Left renal pelvis (tissue), 4 donors: ENCODE measurements around the gene ZMIZ1. TPM values are rescaled to one million over a fixed set of nuclear protein-coding genes. Genes with fewer than 3 reads are reported as not detected.

Experiments
- DNase-seq, 4 donors: peaks; one replicate each; pipeline ENCODE4 v3.0.0-alpha.2; 2013; ENCODE audit warnings: low read depth in 4 of 4, low spot score in 3 of 4
- polyA plus RNA-seq, 4 donors: library from polyadenylated mRNA; unstranded; fragments of 120-200 nt; gene quantifications; one replicate each; pipeline ENCODE4 v1.2.1, GENCODE V29; 2013; ENCODE audit not compliant: insufficient read length in 4 of 4

Gene ZMIZ1
- polyA plus RNA-seq, 4 donors = 72.7 to 108 (median 72.8) TPM

DNA sequence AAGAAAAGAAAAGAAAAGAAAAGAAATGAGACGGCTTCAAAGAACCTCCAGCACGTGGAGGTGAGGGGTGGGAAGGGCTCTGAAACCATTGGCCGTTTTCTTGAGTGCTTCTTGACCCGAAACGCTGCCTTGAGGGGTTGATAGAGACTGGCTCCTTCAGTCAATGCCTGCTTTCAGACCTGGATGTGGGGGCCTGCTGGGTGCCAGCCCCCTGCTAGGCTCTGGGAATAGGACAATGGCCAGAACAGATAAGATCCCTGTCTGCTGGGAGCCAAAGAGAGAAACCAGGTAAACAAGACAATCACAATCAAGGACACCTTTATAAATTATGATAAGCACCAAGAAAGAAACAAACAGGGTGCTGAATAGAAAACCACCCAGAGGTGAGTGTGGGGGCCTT is 27.7 kb downstream of the ZMIZ1 start:
- no peak for DNase-seq

DNA sequence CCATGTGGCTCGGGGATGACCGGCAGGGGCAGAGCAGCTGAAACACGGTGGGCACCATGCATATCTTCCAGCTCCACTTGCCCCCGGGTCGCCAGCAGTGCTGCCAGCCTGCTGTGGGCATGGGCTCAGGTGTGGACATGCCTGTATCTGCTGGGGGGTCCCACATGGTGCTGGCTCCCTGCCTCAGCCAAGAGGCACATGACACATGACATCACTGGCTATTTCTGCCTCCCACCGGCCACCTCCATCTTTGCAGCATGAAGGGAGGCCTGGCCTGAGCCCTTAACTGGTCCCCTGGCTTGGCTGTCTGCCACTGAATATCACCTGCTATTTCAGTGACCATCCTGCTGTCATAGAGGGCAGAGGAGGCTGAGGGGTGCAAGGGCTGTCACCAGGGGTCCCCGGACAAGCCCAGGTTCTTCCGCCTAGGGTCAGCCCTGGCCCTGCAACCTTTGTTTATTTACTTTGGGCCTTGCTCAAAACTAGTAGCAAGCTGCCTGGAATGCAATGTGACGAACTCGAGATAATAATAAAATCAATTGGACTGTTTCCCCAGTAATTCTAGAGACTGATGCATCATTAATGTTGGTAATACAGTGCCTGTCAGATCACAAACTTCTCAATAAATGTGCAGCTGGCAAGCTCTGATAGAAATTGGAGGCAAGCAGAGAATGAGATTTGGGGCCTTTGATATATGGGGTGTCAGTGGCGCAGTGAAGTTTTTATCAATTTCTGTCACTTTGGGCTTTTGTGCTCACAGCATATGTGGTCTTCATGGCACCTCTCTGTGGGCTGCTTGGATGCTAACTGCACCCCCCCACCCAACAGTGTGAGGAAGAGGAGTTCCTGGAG is 28.5 kb downstream of the ZMIZ1 start:
- DNase-seq = no peak

DNA sequence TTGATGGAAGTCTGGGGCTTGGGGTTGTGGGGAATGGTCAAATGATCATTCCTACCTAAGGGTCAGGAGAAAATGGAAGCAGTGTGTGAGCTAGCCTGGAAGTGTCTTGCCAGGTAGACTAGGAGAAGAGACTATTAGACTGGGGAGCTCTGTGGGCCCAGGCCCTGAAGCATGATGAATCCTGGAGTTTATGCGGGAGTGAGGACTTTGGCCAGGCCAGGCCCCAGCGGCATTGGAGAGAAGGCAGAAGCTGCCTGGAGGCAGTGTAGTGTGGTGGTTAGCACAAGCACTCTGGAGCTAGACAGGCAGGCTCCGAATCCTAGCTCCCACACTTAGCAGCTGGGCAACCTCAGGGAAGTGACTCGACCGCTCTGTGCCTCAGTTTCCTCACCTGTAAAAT is 29.3 kb downstream of the ZMIZ1 start:
- DNase-seq = no peak

DNA sequence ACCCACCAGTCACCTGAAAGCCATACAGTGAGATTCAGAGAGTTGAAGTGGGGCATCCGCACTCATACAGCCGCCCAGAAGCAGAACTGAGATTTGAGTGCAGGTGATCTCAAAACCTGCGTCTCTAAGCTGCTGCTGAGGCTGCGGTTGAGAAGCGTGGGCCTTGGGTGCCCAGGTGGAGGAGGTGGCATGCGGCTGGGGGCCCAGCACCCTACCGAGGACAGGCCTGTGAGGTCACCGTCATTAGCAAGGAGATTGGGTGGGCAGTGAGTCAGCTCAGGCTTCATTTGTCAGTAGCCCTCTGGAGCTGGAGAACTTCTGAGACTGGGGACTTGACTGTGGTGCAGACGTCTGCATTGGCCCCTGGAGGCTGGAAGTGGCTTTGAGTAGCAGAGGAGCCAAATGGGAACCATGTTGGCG is 29.8 kb downstream of the ZMIZ1 start:
- no peak for DNase-seq

DNA sequence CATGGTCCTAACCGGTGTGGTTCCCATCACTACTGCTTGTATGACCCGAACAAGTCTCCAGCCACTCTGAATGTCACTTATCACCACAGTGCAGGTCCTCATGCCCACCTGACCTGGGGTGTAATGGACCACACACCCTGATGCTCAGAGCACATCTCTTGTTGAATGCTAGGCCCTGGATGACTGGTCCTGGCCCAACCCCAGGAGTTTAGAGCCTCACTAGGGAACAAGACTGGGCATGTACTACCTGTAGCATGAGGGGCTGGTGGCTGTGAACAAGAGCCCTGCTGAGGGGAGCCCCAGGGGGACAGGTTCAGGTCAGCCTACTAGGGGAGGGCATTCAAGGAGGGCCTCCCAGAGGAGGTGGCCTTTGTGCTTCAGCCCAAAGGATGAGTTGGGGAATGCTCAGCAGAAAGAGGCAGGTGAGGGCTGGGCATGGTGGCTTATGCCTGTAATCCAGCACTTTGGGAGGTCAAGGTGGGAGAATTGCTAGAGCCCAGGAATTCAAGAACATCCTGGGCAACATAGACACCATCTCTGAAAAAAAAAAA is 31.2 kb downstream of the ZMIZ1 start:
- no peak for DNase-seq

DNA sequence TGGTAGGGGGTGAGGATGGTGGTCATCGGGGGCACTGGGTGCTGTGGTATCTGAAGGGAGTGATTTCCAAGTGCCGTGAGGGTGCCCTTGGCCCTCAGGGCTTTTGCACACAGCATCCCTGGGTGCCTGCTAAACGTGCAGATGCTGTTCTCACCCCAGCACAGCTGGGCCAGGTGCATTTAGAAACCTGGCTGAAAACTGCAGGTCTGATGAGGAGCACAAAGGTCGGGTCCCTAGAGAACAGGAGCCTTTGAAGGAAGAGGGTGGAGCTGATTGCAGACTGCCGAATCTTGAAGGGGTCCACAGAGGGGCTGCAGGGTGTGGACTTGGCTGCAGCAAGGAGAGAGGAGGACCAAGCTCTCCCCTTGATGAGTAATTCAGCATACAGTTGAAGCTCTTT is 32.0 kb downstream of the ZMIZ1 start:
- DNase-seq = no peak

DNA sequence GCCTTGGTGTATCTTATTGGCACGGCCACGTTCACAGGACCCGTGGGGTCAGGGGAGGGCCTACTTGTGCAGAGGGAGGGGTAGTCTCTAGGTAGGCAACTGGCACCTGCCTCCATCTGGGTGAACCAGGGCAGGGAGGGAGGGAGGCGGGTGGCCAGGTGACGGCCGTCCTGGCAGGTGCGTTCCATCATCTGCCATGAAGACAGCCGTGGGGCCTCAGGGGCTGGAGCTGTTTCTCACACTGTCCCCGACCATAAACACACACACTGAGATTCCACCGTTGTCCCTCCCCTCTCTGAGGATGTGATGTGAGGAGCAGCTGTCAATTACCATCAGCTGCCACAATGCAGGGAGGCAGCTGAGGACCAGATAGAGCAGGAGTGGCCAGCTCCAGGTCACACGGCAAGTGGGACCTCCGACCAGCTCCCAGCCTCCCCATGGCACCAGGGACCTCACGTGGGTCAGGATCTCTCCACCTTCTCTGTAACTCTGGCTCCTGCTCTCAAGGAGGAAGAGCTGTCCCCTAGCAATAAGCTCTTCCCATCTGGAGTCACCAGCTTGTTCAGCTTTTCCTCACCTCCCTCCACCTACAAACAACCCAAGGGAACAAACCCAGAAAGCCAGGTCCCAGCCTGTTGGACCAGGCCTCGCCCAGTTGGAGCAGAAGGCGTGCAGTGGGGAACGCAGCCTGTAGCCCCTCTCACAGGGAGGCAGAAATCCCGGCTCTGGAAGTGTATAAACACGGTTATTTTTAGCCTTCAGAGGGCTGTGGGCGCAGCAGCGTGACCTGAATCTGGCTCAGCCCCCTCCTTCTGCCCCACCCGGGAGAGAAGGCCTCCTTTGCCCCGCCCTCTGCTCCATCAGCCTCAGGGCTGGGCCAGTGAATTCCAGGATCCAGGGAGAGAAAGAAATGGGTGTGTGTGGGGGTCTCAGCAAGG is 33.1 kb downstream of the ZMIZ1 start:
- peak in 3 of 4 donors; percentile 70 to 74 (median 71) for DNase-seq

DNA sequence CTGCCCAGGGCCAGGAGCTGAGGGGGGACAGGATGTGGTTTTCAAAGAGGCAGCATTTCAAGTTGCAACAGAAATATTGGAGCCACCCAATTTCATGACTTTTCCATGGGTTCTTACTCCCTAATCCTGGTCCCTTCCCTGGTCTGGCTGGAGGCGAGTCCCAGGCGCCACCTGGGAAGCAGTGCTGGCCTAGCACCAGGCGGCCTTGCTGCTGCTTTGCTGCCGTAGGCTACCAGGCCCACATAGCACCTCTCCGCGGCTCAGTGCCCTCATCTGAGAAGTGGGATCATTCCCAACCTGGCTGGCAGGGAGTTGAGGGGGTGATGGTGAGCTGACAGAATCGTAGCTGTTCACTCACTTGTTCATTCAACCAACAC is 33.7 kb downstream of the ZMIZ1 start:
- DNase-seq = no peak

DNA sequence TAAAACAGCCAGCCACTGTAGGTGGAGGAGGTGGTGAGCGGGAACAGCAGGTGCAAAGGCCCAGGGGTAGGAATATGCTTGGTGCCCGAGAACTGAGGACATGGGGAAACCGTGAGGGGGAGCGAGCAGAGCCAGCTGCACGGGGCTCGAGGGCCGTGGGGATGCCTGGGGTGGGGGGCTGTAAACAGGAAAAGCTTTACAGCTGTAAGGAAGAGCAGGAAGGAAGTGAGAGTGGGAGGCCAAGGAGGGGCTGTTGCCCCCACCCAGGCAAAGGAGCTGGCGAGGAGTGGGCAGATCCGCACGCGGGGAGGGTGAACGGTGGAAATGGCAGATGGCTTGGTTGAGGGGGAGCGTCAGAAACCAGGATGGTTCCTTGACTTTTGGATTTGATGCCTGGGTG is 34.4 kb downstream of the ZMIZ1 start:
- no peak for DNase-seq

DNA sequence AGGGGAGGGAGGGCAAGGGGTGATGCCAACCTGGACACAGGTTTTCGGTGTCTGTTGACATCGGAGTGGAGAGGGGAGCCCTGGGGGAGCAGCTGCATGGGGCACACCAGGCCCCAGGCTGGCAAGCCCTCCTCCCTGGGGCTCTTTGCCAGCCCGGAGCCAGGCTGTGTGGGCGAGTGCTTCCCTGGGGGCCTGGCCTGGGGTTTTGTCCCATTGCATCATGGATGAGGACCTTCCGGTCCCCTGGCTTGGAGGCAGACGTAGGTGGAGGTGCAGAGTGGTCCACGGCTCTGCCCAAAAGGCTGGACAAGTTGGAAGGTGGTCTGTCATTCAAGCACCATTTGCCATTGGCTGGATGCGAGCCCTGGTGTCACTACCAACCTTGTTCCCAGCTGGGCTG is 34.8 kb downstream of the ZMIZ1 start:
- DNase-seq = no peak

DNA sequence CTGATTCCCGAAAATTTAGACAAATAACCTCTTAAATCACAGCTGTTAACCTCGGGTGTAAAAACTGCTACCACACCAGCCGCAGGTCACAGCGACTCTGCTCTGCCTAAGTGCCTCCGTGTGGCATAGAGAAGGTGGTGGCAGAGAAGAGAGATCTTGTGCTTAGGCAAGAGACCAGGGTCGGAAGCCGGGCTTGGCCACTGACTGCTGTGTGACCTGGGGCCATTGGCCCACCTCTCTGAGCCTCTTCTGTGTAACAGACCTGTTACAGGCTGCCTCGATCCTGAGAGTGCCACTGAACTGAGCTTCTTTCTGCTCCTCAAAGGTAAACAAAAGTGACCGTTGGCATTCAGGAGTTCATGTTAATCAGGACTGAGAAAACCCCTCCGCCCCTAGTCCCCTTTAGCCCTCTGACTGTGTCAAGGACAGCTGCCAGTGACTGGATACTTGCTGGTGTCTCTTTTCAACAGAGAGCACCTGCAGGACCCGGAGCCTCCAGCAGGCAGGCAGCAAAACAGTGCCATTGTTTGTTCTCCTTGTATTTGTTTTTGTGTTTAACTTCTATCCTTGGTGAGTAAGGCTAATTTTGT is 36.5 kb downstream of the ZMIZ1 start:
- DNase-seq = no peak

DNA sequence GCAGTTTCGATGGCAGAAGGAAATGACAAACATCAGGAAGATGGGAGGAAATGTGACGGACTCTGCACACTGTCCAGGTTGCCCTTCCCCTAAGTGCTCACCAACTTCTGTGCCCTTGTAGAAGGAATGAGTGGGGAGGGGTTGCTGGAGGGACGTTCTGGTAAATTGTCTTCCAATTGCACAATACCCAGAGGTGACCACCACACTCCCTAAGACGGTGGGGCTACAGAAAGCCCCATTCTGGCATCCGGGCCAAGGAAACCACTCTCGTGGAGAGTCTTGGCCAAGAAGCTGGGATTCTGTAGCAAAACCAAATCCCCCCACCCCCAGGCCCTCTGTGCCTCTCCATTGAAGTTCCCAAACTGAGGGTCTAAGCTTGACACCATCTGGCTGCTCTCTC is 37.1 kb downstream of the ZMIZ1 start:
- no peak for DNase-seq

DNA sequence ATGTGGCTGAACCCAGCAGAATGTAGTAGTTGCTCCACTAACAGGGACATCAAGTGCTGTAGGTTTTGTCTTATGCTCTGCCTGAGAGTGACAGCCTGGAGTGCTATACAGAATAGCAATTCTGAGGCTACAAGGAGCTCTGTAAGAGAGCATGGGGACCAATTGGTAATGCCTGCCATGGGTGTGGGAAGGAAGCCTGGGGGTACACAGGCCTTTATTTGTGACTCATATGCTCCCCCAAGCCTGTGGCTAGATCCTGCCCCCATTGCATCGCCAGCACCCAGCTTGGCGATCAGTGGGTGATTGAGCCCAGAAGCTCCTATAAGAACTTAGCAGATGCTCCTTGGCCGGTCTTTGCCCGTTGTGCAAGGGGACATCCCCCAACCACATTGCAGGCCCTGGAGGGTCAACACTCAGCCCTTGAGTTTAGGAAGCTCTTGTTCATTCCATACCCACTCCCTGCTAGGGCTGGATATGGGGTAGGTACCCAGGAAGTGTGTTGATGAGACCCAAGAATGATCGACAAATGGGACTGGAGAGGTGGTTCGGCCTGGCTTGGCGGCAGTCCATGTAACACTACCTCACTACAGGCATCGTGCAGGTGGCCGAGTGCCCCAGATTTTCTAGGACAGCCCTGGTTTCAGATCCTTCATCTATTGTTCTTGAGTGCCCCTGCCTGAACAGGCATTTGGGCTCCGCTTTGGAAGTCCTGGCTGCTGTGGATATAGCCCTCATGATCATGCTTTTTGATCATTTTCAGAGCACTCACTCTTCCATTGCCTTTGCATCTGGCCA is 37.7 kb downstream of the ZMIZ1 start:
- no peak for DNase-seq

DNA sequence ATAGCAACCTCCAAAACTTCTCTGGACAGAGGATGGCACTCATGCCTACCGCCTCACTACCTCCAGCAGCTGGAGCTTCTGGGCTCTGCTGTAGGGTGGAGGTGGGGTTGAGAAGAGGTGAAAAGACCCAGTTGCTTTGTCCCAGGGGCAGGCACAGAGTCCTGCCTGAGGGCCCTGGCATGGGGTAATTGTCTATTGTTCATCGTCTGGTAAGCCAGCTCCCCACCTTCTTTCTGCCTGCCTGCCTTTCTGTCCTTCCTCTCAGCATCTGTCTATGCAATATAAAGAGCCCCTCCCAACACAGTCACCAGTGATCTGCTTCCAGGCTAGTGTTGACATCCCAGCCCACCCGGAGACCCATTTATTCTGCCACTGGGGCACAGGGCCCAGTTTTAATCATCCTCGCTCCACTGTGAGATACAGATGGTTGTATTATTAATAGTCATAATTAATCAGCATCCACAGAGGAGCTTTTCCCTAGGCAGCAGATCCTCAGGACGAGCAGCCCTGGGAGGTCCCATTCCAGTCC is 39.0 kb downstream of the ZMIZ1 start:
- DNase-seq = no peak

DNA sequence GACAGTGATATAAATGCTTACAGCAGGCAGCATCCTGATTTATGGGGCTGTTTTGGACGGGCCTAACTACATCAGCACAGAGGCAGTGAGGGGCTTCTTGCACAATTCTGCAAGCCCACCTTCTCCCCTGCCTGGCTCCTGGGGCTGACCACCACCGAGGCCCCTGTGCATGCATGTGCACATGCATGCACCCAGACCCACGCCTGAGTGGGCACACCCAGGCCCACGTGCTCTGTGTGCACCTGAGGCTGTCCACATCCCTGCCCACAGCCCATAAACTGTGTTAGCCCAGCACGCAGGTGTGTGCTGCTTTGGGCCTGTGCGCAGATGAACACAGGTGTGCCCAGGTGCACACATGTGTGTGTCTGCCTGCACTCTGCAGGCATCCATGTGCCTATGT is 40.0 kb downstream of the ZMIZ1 start:
- no peak for DNase-seq

DNA sequence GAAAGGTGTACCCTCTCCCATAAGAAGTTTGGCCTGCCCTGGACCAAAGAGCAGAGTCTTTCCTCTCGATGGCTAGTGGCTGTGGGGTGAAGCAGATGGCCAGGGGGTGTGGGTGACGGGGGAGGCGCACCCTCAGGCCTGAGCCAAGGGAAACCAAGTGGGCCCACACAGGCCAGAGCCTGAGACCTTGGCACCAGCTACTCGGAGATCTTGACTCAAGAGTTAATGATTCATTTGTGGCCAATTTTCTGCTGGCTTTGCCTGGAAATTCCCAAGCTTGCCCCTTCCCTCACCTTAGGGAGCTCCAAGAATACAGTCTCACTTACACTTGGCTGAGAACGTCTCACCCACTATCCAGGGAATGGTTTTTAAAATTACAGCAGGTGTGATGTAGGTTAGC is 42.7 kb downstream of the ZMIZ1 start:
- no peak for DNase-seq

DNA sequence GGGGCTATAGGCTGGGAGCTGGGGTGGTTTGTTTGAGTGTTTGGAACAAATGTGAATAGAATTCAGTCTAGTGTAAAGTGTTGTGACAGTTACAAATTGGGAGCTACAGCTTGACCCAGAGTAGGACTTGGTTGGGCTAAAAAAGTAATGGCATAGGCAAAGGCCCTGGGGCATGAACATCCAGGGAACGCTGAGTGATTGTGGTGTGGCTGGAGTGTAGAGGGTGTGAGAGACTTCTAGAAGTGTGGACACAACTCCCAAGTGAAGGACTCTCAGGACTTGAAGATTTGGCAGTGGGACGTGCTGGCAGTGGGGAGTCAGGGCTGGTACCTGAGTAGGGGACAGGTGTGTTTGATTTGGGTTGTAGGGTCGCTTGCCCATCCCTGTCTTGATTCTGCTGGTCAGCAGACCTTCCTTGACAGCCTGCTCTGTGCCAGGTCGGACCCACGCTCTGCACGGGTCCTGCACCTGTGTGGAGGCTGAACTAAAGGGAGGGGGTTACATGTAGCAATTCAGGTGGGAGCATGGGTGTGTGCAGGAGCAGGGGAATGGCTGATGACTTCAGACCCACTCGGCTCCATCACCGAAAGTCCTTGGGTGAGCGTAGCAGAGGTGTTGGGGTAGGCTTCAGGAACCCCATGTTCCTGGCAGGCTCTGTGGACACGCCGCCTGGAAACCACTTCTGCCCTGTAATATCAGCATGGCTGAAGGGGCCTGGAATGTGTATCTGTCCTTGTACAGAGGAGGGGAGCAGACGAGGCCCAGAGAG is 43.3 kb downstream of the ZMIZ1 start:
- DNase-seq = no peak

DNA sequence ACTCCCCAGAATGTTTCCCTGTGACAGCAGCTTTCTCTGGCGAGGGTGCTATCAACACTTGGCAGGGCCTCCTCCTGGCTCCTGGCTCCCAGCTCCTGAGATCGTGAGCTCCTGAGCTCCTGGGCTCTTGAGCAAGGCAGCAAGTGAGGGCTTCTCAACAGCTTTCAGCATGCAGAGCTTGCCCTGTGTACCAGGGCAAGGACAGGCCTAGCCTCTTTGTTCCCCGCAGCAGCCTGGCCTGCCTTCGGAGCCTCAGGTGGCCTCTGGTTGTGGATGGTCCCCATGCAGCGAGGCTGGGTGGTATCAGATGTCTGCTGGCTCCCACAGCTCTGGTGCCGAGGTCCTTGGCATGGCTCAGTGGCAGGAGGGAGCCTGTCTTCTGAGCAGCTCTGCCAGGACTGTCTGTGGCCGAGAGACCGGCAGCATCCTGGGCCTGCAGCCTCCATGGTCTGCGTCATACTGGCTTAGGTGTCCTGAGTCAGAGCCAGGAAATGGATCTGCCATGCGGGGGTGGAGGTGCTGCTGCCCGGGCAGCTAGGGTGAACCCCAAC is 44.2 kb downstream of the ZMIZ1 start:
- DNase-seq = no peak

DNA sequence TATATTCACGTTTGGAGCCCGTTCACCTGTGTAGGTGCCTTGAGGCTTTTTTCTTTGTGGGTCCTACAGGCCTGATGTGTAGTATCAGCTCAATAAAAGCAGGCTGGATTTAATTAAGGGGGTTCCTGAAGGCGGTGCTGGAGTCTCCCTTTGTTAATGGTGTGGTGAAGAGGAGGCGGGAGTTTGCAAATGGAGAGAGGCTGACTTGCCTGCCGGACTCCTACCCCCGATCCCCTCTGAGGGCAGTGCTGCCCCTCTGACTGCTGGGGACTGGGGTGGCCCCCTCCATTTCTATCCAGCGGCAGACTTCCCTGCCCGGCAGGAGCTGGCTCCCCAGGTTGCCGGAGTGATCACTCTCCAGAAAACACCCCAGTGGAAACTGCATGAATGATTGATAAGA is 45.1 kb downstream of the ZMIZ1 start:
- DNase-seq = no peak
